Lung (tissue), 12 donors: ENCODE data around the gene PRAMEF1. TPM values are rescaled to one million over a fixed set of nuclear protein-coding genes. Genes with fewer than 3 reads are reported as not detected.
"Not testable (repeated sequence)": the region's sequence is repeated elsewhere in the genome, so short reads cannot be mapped to it uniquely, and the experiment has no call there.

Source experiments
- ATAC-seq: fragments of 200-7000 bp; cut with Tn5 transposase; one replicate; pipeline ENCODE4 v1.9.1; 2020; ENCODE audit warnings: moderate number of reproducible peaks; ENCODE audit not compliant: insufficient read depth, low FRiP score
- DNase-seq, 3 donors: peaks; one replicate each; pipeline ENCODE4 v3.0.0-alpha.2; 2013 to 2017
- H3K27ac ChIP-seq, 2 donors: one replicate each; pipeline ENCODE4 v1.5.1; 2013; ENCODE audit warnings: mild to moderate bottlenecking in 2 of 2, moderate library complexity in 2 of 2, control low read depth in 1 of 2, inconsistent platforms in 1 of 2, low read depth in 1 of 2, low read length in 1 of 2
- H3K27me3 ChIP-seq, 3 donors: one replicate each; pipeline ENCODE4 v1.5.1; 2013; ENCODE audit warnings: low read length in 2 of 3; ENCODE audit not compliant: control insufficient read depth in 3 of 3, insufficient read depth in 3 of 3
- H3K36me3 ChIP-seq, 4 donors: one replicate each; pipeline ENCODE4 v1.5.1; 2013; ENCODE audit warnings: low read length in 4 of 4, mild to moderate bottlenecking in 1 of 4, moderate library complexity in 1 of 4; ENCODE audit not compliant: control insufficient read depth in 4 of 4, insufficient read depth in 4 of 4
- H3K4me1 ChIP-seq, 5 donors: one replicate each; pipeline ENCODE4 v1.5.1; 2013; ENCODE audit warnings: low read length in 5 of 5, mild to moderate bottlenecking in 2 of 5, moderate library complexity in 1 of 5; ENCODE audit not compliant: control insufficient read depth in 5 of 5, insufficient read depth in 5 of 5
- H3K4me3 ChIP-seq: one replicate; pipeline ENCODE4 v1.5.1; 2013; ENCODE audit warnings: mild to moderate bottlenecking, control low read depth, moderate library complexity
- H3K9ac ChIP-seq, 2 donors: one replicate each; pipeline ENCODE4 v1.5.1; 2013; ENCODE audit warnings: low read length in 2 of 2, control low read depth in 1 of 2; ENCODE audit not compliant: insufficient read depth in 1 of 2
- H3K9me3 ChIP-seq, 4 donors: one replicate each; pipeline ENCODE4 v1.5.1; 2013; ENCODE audit warnings: low read length in 3 of 4, mild to moderate bottlenecking in 1 of 4, moderate library complexity in 1 of 4; ENCODE audit not compliant: control insufficient read depth in 4 of 4, insufficient read depth in 3 of 4
- WGBS, 2 donors: extraction: QIAGEN DNeasy Blood & Tissue Kit; methylation state at CpG; one replicate each; pipeline ENCODE4 v1.1.7; 2013; 5-methylcytosine and 5-hydroxymethylcytosine counted together
- polyA plus RNA-seq, 2 donors: library from polyadenylated mRNA; stranded (reverse); fragments of 200-250 nt; gene quantifications; one replicate each; pipeline ENCODE4 v1.2.1, GENCODE V29; 2013
- total RNA-seq, 2 donors: library from RNA; depleted of rRNA in 1 of 2; stranded (reverse); fragments of >200 nt in 1 of 2; gene quantifications; one replicate each; pipeline ENCODE4 v1.2.1, GENCODE V29; 2014 to 2021
- TF ChIP-seq, protein P1 (sequence below): IDR thresholded peaks from 2 replicates; pipeline ENCODE4 v1.5.1; 2012; ENCODE audit warnings: mild to moderate bottlenecking; ENCODE audit errors: control extremely low read depth, extremely low read depth
- donor health status: control.
- donor health status: control.
- donor health status: Bipolar disorder and iron deficiency.
- donor health status: healthy.
- donor health status: DM: yes; HTN: yes; CAD: no.

Gene PRAMEF1
- total and polyA plus RNA-seq, 4 donors = not detected

DNA sequence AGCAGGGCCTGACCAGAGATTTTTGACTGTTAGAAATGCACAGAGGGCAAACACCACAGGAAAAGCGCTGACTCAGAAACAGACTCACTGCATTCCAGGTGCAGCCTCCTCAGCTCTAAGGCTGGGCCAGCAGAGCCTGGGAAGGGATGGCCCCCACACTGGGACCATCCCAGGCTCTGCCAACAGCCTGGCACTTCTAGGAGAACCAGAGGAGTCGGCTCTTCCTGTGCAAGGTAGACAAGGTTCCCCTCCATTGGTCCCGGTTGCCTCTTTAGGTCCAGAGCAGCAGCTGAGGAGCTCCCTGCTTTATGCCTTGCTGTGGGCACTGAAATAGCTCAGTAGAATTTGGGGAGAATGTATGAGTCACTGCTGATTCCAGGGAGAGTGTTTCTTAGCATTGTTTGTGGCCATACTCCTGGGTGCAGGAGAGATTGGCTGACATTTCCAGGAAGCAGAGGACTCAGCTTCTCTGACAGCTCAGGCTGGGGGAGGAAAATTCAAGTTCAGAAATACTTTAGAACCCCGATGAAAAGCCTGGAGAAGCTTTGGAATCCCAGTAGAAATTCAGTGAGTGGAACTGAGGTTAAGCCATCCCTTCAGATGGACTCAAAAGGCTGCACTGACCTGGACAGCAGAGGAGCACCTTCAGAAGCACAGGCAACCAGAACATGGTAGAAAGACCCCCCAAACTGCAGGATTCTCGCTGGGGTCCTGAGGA is 19.7 kb downstream of the PRAMEF1 start:
- TF ChIP-seq, protein P1, sequence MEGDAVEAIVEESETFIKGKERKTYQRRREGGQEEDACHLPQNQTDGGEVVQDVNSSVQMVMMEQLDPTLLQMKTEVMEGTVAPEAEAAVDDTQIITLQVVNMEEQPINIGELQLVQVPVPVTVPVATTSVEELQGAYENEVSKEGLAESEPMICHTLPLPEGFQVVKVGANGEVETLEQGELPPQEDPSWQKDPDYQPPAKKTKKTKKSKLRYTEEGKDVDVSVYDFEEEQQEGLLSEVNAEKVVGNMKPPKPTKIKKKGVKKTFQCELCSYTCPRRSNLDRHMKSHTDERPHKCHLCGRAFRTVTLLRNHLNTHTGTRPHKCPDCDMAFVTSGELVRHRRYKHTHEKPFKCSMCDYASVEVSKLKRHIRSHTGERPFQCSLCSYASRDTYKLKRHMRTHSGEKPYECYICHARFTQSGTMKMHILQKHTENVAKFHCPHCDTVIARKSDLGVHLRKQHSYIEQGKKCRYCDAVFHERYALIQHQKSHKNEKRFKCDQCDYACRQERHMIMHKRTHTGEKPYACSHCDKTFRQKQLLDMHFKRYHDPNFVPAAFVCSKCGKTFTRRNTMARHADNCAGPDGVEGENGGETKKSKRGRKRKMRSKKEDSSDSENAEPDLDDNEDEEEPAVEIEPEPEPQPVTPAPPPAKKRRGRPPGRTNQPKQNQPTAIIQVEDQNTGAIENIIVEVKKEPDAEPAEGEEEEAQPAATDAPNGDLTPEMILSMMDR = no peak
- Histone ChIP-seq H3K9ac (no peak overlapping the region), H3K36me3 (no peaks in the 10 kb centered on the region), H3K27me3 (no peaks in the 10 kb centered on the region), H3K4me3 (no peak overlapping the region), H3K9me3 (peaks cover 0 to 9% (median 0%) of the 10 kb centered on the region in 4 donors), H3K4me1 (no peaks in the 10 kb centered on the region), H3K27ac (no peak overlapping the region)
- DNase-seq (no peak), ATAC-seq (no peak)
- whole genome bisulfite sequencing, 2 donors = 67 to 75% methylated on average over 5 of the region's 5 CpGs

DNA sequence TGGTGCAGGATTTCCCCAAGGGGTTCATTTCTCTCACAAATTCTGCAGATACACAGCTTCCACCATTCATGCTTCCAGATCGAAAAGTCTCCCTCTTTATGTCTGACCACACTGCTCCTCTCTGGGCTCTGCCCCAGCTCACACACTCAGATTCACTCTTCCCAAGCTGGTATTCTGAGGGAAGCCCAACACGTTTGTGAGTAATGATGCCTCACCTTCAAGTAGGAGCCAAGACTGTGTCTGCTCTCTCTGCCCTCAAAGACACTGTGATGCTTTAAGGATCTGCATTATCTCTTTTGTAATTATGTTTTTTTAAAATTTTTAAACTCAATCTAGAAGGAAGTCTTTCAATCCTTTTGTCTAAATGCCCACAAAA is 20.2 kb downstream of the PRAMEF1 start:
- no peak overlapping the region for H3K4me3 ChIP-seq
- ATAC-seq = no peak
- H3K9ac ChIP-seq = no peak overlapping the region
- TF ChIP-seq, protein P1 = no peak
- DNase-seq = no peak
- H3K27ac ChIP-seq = no peak overlapping the region
- WGBS, 2 donors = 56 to 63% methylated on average over 2 of the region's 2 CpGs
- H3K4me1 ChIP-seq = no peaks in the 10 kb centered on the region
- H3K36me3 ChIP-seq = no peaks in the 10 kb centered on the region
- no peaks in the 10 kb centered on the region for H3K27me3 ChIP-seq
- H3K9me3 ChIP-seq = peaks cover 0 to 8% (median 0%) of the 10 kb centered on the region in 4 donors

DNA sequence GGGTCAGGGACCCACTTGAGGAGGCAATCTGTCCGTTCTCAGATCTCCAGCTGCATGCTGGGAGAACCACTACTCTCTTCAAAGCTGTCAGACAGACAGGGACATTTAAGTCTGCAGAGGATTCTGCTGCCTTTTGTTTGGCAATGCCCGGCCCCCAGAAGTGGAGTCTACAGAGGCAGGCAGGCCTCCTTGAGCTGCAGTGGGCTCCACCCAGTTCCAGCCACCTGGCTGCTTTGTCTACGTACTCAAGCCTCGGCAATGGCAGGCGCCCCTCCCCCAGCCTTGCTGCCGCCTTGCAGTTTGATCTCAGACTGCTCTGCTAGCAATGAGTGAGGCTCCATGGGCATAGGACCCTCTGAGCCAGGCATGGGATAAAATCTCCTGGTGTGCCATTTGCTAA is 27.9 kb downstream of the PRAMEF1 start:
- not testable (repeated sequence) for H3K9ac ChIP-seq, H3K4me1 ChIP-seq, H3K36me3 ChIP-seq, H3K27ac ChIP-seq, H3K4me3 ChIP-seq, H3K27me3 ChIP-seq, DNase-seq, H3K9me3 ChIP-seq, ATAC-seq
- WGBS, 2 donors = 71 to 80% methylated on average over 6 of the region's 6 CpGs

DNA sequence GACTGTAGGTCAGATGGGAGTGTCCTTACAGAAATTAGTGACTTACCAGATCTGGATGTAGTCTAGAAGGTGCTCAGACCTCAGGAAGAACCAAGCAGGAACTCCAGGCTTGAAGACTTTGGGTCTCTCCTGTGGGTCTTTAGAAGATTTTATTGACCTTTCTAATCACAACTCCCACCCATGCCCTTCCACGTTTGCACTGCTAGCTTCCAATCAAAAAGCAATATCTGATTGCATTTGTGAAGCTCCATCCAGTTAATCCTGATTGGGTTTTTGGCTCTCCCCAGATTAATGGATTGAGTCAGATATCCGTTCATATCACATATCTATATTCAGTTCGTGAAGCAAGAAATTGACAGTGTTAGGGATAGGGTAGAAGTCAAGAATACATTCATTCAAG is 40.1 kb downstream of the PRAMEF1 start, which contains the start of gene PRAMEF11:
TSS of gene PRAMEF11 (minus strand) at position 101 of the 400 bp plus-strand sequence. CDS start 2,621 bp downstream, outside the sequence.
- not testable (repeated sequence) for H3K36me3 ChIP-seq, H3K9me3 ChIP-seq, H3K4me3 ChIP-seq, ATAC-seq, H3K27me3 ChIP-seq, H3K9ac ChIP-seq, DNase-seq, H3K27ac ChIP-seq, H3K4me1 ChIP-seq
- 66 to 73% methylated on average over 3 of the region's 3 CpGs for WGBS, 2 donors

DNA sequence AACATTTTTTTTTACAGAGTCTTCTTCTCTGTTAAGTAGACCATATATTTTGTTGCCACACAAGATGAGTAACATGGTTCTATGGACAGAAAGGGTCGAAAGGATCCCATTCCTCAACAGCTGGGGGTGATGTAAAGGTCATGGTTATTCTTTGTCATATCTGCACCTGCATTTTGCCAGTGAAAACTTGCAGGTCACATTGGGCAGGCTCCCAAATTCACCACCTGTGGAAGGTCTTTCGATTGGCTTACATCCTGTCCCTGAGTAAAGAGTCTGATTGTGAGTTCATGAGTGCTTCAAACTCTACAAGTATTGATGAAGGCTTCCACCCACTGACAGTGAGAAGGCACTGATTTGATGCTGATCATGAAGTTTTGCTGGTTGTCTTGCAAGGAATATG is 42.1 kb downstream of the PRAMEF1 start:
- DNase-seq, ATAC-seq, H3K27ac ChIP-seq, H3K27me3 ChIP-seq, H3K9ac ChIP-seq, H3K4me1 ChIP-seq, H3K36me3 ChIP-seq, H3K9me3 ChIP-seq, H3K4me3 ChIP-seq: not testable (repeated sequence)
- 54 to 66% methylated on average over 2 of the region's 2 CpGs for WGBS, 2 donors
